MCF 10A (cell line): ENCODE measurements around the gene SLCO2A1. TPM values are rescaled to one million over a fixed set of nuclear protein-coding genes. Genes with fewer than 3 reads are reported as not detected.

Experiments used
- BruUV-seq: library from RNA; stranded (reverse); fragments of 400-500 nt; replicated peaks from 2 replicates; lab custom pipeline; 2021; lab: Mats Ljungman, UMichigan
- CTCF ChIA-PET: fragments of 300-600 bp; sonication (Branson Sonifier 250); formaldehyde crosslinking; extraction: SDS; loops from one replicate; lab custom pipeline; 2021; ENCODE audit warnings: antibody characterized with exemption, inconsistent platforms; lab: Yijun Ruan, JAX
- POLR2A ChIA-PET: fragments of 300-600, 350-650 bp; sonication (Branson Sonifier 250); formaldehyde crosslinking; extraction: SDS; loops from one replicate; lab custom pipeline; 2020; ENCODE audit warnings: antibody characterized with exemption, inconsistent platforms; lab: Yijun Ruan, JAX
- DNase-seq: peaks from one replicate; pipeline ENCODE4 v3.0.0-alpha.2; 2018; ENCODE audit not compliant: unreplicated experiment
- H3K27ac Mint-ChIP-seq: one replicate; pipeline ENCODE4 v1.8.0; 2022; ENCODE audit warnings: mild to moderate bottlenecking, low read depth, mixed read lengths; ENCODE audit not compliant: unreplicated experiment
- H3K27me3 Mint-ChIP-seq: one replicate; pipeline ENCODE4 v1.8.0; 2022; ENCODE audit warnings: mixed read lengths; ENCODE audit not compliant: insufficient read depth, unreplicated experiment
- H3K36me3 Mint-ChIP-seq: one replicate; pipeline ENCODE4 v1.8.0; 2022; ENCODE audit warnings: mild to moderate bottlenecking, moderate library complexity, mixed read lengths; ENCODE audit not compliant: insufficient read depth, unreplicated experiment
- H3K4me1 Mint-ChIP-seq: one replicate; pipeline ENCODE4 v1.8.0; 2022; ENCODE audit warnings: mixed read lengths; ENCODE audit not compliant: insufficient read depth, unreplicated experiment
- H3K4me3 Mint-ChIP-seq: one replicate; pipeline ENCODE4 v1.8.0; 2022; ENCODE audit warnings: mild to moderate bottlenecking, moderate library complexity, mixed read lengths; ENCODE audit not compliant: unreplicated experiment
- H3K9me3 Mint-ChIP-seq: one replicate; pipeline ENCODE4 v1.8.0; 2022; ENCODE audit warnings: mixed read lengths; ENCODE audit not compliant: unreplicated experiment
- intact Hi-C: fragments of 100-400 bp; cut with micrococcal nuclease; formaldehyde crosslinking; loops from 2 replicates; pipeline ENCODE4 v1.14.1; 2022
- total RNA-seq: library from RNA; stranded (reverse); gene quantifications from 2 replicates; pipeline ENCODE4 v1.2.3, GENCODE V29; 2022
- TF ChIP-seq, protein P1 (sequence below): fragments of 200-600 bp; IDR thresholded peaks from one replicate; pipeline ENCODE4 v1.8.0; 2022; ENCODE audit warnings: antibody characterized with exemption, mild to moderate bottlenecking; ENCODE audit not compliant: unreplicated experiment

The SLCO2A1 gene
- total RNA-seq, 1 experiment from 2014 or later: 1.0 TPM

DNA sequence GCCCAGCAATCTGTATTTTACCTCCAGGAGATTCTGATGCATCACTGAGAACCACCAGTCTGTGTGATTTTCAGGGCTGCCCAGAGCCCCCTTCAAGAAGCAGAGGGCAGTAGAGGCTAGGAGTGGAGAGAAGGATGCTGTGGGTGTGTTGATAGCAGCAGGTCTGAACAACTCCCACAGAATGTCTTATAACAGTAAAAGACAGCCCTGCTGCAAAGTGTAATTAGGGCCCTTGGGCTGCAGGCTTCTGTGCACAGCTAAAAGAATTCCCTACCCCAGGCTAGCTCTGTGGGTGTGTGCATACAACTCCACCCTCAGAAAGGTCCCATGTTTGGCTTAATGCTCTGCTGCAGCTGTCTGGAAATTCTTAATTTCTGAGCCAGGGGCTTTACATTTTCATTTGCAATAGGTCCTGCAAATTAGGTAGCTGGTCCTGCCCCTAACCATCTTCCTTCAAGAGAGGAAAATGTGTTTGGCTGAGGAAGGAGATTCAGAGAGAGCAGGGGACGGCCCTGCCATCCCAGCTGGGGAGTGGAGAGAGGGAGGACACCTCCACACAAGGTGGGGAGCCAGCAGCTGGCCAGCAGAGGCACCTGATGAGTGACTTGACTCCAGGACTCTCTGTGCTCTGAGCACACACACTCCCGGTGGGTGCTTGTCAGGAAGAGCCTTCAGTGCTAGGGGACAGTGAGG, 90.8 kb downstream of the SLCO2A1 start:
- Mint-ChIP-seq H3K4me1 (peaks cover 27% of the 10 kb centered on the region), H3K4me3 (no peak overlapping the region), H3K27ac (no peak overlapping the region), H3K36me3 (no peaks in the 10 kb centered on the region), H3K27me3 (no peaks in the 10 kb centered on the region), H3K9me3 (no peaks in the 10 kb centered on the region)
- POLR2A ChIA-PET: interaction anchor here (0.6 to 1.7 kb wide), 7 partner anchors 9 to 1159 kb away, joined by 3 to 6 read pairs (median 3); no protein-coding TSS in a partner anchor
- peak; percentile 39 for DNase-seq
- intact Hi-C loops: loop anchor here (10.0 kb wide), 1 partner anchor 226 kb away; no protein-coding TSS in a partner anchor
- no TSS peak for BruUV-seq
- TF ChIP-seq, protein P1, sequence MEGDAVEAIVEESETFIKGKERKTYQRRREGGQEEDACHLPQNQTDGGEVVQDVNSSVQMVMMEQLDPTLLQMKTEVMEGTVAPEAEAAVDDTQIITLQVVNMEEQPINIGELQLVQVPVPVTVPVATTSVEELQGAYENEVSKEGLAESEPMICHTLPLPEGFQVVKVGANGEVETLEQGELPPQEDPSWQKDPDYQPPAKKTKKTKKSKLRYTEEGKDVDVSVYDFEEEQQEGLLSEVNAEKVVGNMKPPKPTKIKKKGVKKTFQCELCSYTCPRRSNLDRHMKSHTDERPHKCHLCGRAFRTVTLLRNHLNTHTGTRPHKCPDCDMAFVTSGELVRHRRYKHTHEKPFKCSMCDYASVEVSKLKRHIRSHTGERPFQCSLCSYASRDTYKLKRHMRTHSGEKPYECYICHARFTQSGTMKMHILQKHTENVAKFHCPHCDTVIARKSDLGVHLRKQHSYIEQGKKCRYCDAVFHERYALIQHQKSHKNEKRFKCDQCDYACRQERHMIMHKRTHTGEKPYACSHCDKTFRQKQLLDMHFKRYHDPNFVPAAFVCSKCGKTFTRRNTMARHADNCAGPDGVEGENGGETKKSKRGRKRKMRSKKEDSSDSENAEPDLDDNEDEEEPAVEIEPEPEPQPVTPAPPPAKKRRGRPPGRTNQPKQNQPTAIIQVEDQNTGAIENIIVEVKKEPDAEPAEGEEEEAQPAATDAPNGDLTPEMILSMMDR: peak; percentile 1
- CTCF ChIA-PET: interaction anchor here (0.5 to 2.7 kb wide), 21 partner anchors 9 to 544 kb away, joined by 3 to 17 read pairs (median 3); no protein-coding TSS in a partner anchor

DNA sequence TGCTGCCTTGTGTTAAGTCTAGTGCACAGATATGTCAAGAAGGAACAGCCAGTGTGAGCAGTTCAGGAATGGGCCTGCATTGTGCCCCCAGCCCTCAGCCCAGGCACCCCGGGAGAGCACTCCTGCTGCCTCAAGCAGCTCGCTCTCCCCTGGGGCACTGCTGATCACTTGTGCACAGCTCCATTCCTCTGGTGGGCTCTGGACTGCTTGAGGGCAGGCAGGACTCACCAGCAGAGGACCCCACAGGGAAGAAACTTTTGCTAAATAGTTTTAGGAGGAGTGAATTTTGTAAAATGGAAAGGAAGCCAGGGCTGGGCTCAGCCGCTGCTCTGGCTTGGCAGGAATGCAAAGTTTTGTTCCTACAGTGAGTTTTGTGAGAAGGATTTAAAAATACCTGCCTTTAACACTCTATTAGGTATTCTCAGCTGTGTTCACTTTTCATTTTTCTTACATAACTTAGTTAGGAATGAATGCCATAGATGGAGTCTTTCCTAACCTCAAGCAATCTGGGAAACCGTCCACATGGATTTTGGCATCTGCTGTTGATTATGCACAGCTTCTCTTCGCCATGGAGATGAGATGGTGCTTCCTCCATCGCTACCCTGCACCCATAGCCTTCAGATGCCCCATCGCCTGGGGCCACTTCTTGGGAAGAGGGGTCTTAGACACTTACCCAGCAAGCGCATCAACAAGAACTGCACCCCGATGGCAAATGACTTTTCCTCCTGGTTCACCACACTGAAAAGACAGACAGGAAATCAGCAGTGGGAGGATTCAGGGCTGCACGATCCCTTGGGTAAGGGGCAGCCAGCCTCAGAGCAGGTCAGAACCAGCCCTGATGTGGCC, 91.7 kb downstream of the SLCO2A1 start:
- Mint-ChIP-seq H3K27ac (no peak overlapping the region), H3K27me3 (no peaks in the 10 kb centered on the region), H3K36me3 (no peaks in the 10 kb centered on the region), H3K4me3 (no peak overlapping the region), H3K4me1 (peaks cover 17% of the 10 kb centered on the region), H3K9me3 (no peaks in the 10 kb centered on the region)
- intact Hi-C loops: loop anchor here (10.0 kb wide), 1 partner anchor 227 kb away; no protein-coding TSS in a partner anchor
- no TSS peak for BruUV-seq
- no peak for DNase-seq
- POLR2A ChIA-PET: interaction anchor here (0.6 to 1.7 kb wide), 4 partner anchors 220 to 370 kb away, joined by 3 to 6 read pairs (median 3); no protein-coding TSS in a partner anchor
- CTCF ChIA-PET: interaction anchor here (0.6 to 2.7 kb wide), 12 partner anchors 8 to 363 kb away, joined by 3 to 21 read pairs (median 4); no protein-coding TSS in a partner anchor
- TF ChIP-seq, protein P1: no peak

DNA sequence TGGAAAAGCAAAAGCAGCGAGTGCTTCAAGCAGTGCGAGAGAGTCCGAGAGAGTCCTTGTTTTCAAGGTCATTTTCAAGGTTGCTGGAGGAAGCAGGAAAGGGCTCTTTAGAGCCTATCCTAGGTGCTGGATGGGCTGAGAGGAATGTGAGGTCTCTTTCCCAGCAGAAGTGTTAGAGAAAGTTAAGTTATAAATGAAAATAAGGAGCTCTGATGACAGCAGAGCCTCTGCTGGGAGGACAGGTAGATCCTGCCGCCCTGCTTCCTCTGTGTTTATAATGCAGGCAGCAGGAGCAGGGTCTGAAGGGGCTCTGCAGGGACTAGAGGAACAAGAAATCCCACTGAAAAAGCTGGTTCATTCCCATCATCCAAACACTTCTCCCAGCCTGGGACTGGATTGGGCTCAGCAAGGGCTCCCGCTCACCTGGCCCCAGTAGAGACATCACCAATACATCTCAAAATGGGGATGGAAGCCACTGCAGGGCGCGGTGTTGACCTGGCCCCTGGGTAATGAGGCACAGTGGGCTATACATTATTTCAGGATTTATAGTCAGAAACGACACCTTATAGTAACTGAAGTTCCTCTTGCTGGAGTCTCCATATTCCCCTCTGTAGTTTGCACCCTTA, 92.6 kb downstream of the SLCO2A1 start:
- Mint-ChIP-seq H3K4me3 (no peak overlapping the region), H3K27ac (no peak overlapping the region), H3K27me3 (no peaks in the 10 kb centered on the region), H3K4me1 (peaks cover 9% of the 10 kb centered on the region), H3K9me3 (no peaks in the 10 kb centered on the region), H3K36me3 (no peaks in the 10 kb centered on the region)
- no TSS peak for BruUV-seq
- no peak for DNase-seq
- intact Hi-C loops: loop anchor here (10.0 kb wide), 1 partner anchor 228 kb away; no protein-coding TSS in a partner anchor
- TF ChIP-seq, protein P1: no peak
- ChIA-PET POLR2A (interaction anchor here (0.5 to 0.7 kb wide), 2 partner anchors 104 to 301 kb away, joined by 3 read pairs; no protein-coding TSS in a partner anchor), CTCF (interaction anchor here (0.9 to 2.7 kb wide), 9 partner anchors 8 to 308 kb away, joined by 3 to 21 read pairs (median 4); no protein-coding TSS in a partner anchor)
